Measurements from ENCODE around the gene SYT12.

DNA sequence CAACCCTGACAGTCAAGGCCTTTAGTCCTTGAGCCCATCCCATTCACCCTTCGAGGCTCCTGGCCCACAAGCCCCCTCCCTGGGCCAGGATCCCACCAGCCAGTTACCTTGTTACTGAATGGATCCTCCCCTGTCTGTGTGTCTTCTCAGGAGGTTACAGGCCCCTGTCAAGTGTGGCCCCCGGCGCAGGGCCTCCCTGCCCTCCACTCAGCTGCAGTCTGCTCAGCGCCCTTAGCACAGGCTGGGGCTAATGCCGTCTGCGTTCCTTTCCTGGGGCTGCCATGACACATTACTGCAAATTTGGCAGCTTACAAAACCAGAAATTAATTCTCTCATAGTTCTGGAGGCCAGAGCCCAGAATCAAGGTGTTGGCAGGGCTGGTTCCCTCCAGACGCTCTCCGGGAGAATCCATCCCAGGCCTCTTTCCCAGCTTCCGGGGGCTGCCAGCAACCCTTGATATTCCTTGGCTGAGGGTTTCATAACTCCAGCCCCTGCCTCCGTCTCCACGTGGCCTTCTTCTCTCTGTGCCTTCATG lies 9.4 kb upstream of the SYT12 start:
- TF ChIP-seq, protein P1, sequence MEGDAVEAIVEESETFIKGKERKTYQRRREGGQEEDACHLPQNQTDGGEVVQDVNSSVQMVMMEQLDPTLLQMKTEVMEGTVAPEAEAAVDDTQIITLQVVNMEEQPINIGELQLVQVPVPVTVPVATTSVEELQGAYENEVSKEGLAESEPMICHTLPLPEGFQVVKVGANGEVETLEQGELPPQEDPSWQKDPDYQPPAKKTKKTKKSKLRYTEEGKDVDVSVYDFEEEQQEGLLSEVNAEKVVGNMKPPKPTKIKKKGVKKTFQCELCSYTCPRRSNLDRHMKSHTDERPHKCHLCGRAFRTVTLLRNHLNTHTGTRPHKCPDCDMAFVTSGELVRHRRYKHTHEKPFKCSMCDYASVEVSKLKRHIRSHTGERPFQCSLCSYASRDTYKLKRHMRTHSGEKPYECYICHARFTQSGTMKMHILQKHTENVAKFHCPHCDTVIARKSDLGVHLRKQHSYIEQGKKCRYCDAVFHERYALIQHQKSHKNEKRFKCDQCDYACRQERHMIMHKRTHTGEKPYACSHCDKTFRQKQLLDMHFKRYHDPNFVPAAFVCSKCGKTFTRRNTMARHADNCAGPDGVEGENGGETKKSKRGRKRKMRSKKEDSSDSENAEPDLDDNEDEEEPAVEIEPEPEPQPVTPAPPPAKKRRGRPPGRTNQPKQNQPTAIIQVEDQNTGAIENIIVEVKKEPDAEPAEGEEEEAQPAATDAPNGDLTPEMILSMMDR (IDR thresholded peaks at IDR 0.05): no peak
- TF ChIP-seq ZFX (IDR thresholded peaks at IDR 0.05; ENCODE audit: borderline replicate concordance): no peak

Data from 22Rv1 (cell line).